ENCODE results near the gene ZNFX1.

The ZNFX1 gene

DNA sequence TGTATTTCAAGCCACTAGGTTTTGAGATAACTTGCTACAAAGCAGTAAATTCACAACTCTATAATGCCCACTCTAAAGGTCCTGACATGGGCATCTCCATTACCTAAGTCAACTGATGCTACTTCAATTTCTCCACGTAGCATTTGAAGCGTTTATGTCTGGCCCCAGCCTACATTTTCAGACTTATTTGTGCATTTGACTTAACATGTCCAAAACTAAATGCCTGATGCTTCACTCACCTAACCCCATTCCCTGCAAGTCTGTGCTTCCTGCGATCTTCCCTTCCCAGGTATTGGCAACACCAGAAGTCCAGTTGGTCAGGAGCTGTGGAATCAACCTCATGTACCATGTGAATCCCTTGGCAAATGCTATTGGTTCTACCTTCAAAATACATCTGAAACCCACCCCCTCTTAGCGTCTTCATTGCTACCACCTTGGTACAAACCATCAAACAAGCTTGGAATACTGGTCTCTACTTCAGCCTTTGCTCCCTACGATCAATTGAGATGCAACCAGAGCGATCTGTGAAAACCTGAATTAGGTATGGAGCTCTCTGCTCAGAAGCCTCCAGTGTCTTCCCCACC is 12.8 kb upstream of the ZNFX1 start:
- Histone ChIP-seq H3K4me3 (ENCODE audit: low read length, poor library complexity, severe bottlenecking) (no peak overlapping the region), H4K20me1 (ENCODE audit: insufficient read depth, low read length, poor library complexity, severe bottlenecking) (peaks cover 44% of the 10 kb centered on the region), H3K9me2 (replicated peaks; ENCODE audit: low read depth, low read length) (no peaks in the 10 kb centered on the region), H3K36me3 (ENCODE audit: insufficient read depth, low read length) (peaks cover 75% of the 10 kb centered on the region), H3K9me3 (ENCODE audit: insufficient read depth, low read depth, low read length) (peaks cover 9% of the 10 kb centered on the region; the same call in 1 of the 2 replicates), H3K79me2 (ENCODE audit: insufficient read depth, low read length) (peaks cover 38% of the 10 kb centered on the region), H3K27me3 (ENCODE audit: insufficient read depth, low read length, poor library complexity, severe bottlenecking) (no peaks in the 10 kb centered on the region), H3K4me1 (ENCODE audit: insufficient read depth, low read length, poor library complexity, severe bottlenecking) (peaks cover 10% of the 10 kb centered on the region), H3K4me2 (ENCODE audit: low read depth, low read length, poor library complexity, severe bottlenecking) (no peak overlapping the region), H3F3A (ENCODE audit: low read depth) (peaks cover 8% of the 10 kb centered on the region; the same call in 1 of the 2 replicates), H3K9ac (ENCODE audit: low read depth, low read length, poor library complexity, severe bottlenecking) (no peak overlapping the region), H2AFZ (ENCODE audit: low read length) (no peak overlapping the region)
- no peak for TF ChIP-seq EZH2phosphoT487 (IDR thresholded peaks at IDR 0.05; ENCODE audit: borderline replicate concordance)
- no peak for TF ChIP-seq CTCF (conservative IDR thresholded peaks at IDR 0.05; ENCODE audit: low read length)

DNA sequence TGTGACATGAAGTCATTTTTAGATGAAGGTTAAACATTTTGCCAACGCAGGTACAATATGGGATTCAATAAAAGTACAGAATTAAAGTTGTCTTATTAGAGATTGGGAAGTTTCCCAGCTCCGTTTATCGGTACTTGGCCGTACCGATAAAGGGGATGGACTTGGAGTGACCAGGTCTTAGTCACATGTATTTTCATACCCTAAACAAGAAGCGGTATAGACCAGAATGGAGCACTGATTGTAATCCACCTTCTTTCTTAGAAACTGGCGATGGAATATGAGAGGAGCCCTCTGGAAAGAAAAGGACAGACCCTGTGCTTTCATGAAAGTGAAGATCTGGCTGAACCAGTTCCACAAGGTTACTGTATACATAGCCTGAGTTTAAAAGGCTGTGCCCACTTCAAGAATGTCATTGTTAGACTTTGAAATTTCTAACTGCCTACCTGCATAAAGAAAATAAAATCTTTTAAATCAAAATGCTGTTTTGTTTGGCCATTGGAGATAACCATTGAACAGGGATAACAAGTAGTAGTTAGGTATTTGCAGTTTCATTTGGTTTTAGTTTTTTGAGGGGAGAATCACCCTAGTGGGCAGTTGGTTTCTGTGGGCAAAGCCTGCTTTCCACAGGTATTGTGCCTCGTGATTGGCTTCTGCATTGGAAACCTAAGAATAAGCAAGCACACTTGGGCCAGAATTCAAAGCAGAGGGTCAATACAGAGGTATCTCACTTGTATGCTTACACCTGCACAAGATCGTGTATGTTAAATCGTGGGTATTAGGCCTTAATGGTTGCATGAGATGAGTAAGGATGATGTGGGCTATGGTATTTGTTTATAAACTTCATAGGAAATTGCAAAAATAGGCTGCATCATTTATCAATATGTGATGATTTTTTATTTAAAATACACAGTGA is 11.2 kb upstream of the ZNFX1 start:
- Histone ChIP-seq H2AFZ (ENCODE audit: low read length) (no peak overlapping the region), H3K27me3 (ENCODE audit: insufficient read depth, low read length, poor library complexity, severe bottlenecking) (no peaks in the 10 kb centered on the region), H3K79me2 (ENCODE audit: insufficient read depth, low read length) (peaks cover 55% of the 10 kb centered on the region), H3K36me3 (ENCODE audit: insufficient read depth, low read length) (peaks cover 85% of the 10 kb centered on the region), H3K4me1 (ENCODE audit: insufficient read depth, low read length, poor library complexity, severe bottlenecking) (peaks cover 10% of the 10 kb centered on the region), H3K9ac (ENCODE audit: low read depth, low read length, poor library complexity, severe bottlenecking) (no peak overlapping the region), H3K9me2 (replicated peaks; ENCODE audit: low read depth, low read length) (no peaks in the 10 kb centered on the region), H3F3A (ENCODE audit: low read depth) (peaks cover 8% of the 10 kb centered on the region; the same call in 1 of the 2 replicates), H3K9me3 (ENCODE audit: insufficient read depth, low read depth, low read length) (peaks cover 9% of the 10 kb centered on the region; the same call in 1 of the 2 replicates), H3K4me3 (ENCODE audit: low read length, poor library complexity, severe bottlenecking) (no peak overlapping the region), H4K20me1 (ENCODE audit: insufficient read depth, low read length, poor library complexity, severe bottlenecking) (peaks cover 59% of the 10 kb centered on the region), H3K4me2 (ENCODE audit: low read depth, low read length, poor library complexity, severe bottlenecking) (no peak overlapping the region)
- TF ChIP-seq EZH2phosphoT487 (IDR thresholded peaks at IDR 0.05; ENCODE audit: borderline replicate concordance) = no peak
- TF ChIP-seq CTCF (conservative IDR thresholded peaks at IDR 0.05; ENCODE audit: low read length) = no peak

DNA sequence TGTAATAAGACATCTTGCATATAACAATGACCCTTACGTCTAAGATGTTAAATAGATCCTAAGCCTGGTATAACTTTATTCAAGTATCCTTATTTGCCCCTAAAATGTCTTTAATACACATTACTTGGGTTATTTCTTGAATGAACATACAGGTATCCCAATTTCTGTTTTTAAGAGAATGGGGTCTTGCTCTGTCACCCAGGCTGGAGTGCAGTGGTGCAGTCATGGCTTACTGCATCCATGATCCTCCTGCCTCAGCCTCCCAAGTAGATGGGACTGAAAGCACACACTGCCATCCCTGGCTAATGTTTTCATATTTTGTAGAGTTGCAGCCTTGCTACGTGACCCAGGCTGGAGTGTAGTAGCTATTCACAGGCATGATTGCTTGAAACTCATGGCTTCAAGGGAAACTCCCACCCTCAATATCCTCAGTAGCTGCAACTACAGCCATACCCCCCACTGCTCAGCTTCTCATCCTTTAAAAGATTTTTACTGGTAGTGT is 10.4 kb upstream of the ZNFX1 start:
- Histone ChIP-seq H3K9me2 (replicated peaks; ENCODE audit: low read depth, low read length) (no peaks in the 10 kb centered on the region), H3K9ac (ENCODE audit: low read depth, low read length, poor library complexity, severe bottlenecking) (no peak overlapping the region), H3K4me3 (ENCODE audit: low read length, poor library complexity, severe bottlenecking) (peak overlapping the region; percentile 98), H3K9me3 (ENCODE audit: insufficient read depth, low read depth, low read length) (peaks cover 9% of the 10 kb centered on the region; the same call in 1 of the 2 replicates), H3K4me1 (ENCODE audit: insufficient read depth, low read length, poor library complexity, severe bottlenecking) (peaks cover 15% of the 10 kb centered on the region), H3K4me2 (ENCODE audit: low read depth, low read length, poor library complexity, severe bottlenecking) (peak overlapping the region; percentile 83), H3K79me2 (ENCODE audit: insufficient read depth, low read length) (peaks cover 62% of the 10 kb centered on the region), H3K27me3 (ENCODE audit: insufficient read depth, low read length, poor library complexity, severe bottlenecking) (no peaks in the 10 kb centered on the region), H2AFZ (ENCODE audit: low read length) (no peak overlapping the region), H4K20me1 (ENCODE audit: insufficient read depth, low read length, poor library complexity, severe bottlenecking) (peaks cover 66% of the 10 kb centered on the region), H3F3A (ENCODE audit: low read depth) (peaks cover 8% of the 10 kb centered on the region; the same call in 1 of the 2 replicates), H3K36me3 (ENCODE audit: insufficient read depth, low read length) (peaks cover 93% of the 10 kb centered on the region)
- TF ChIP-seq EZH2phosphoT487 (IDR thresholded peaks at IDR 0.05; ENCODE audit: borderline replicate concordance) (no peak), CTCF (conservative IDR thresholded peaks at IDR 0.05; ENCODE audit: low read length) (no peak)

Data from Loucy (cell line).